Panc1 (cell line): ENCODE measurements around the gene TTC17. TPM values are rescaled to one million over a fixed set of nuclear protein-coding genes. Genes with fewer than 3 reads are reported as not detected.
"Not testable (repeated sequence)": the region's sequence is repeated elsewhere in the genome, so short reads cannot be mapped to it uniquely, and the experiment has no call there.

ENCODE experiments used
- ATAC-seq: fragments of 200-7000 bp; cut with Tn5 transposase; 2 replicates; pipeline ENCODE4 v1.9.1; 2020; ENCODE audit warnings: mild to moderate bottlenecking, moderate library complexity
- BruUV-seq: library from RNA; stranded (reverse); fragments of 400-500 nt; replicated peaks from 2 replicates; lab custom pipeline; 2021; lab: Mats Ljungman, UMichigan
- CTCF ChIA-PET: fragments of 300-600 bp; sonication (Branson Sonifier 250); formaldehyde crosslinking; loops from one replicate; lab custom pipeline; 2022; ENCODE audit warnings: antibody characterized with exemption; lab: Charles Lee
- POLR2A ChIA-PET: fragments of 300-600 bp; sonication (Branson Sonifier 250); formaldehyde crosslinking; loops from one replicate; lab custom pipeline; 2022; ENCODE audit warnings: antibody characterized with exemption; lab: Charles Lee
- DNase-seq: peaks from one replicate; pipeline ENCODE4 v3.0.0-alpha.2; 2010; ENCODE audit warnings: low read depth, low spot score
- H3K27ac ChIP-seq: 2 replicates; pipeline ENCODE4 v1.5.1; 2011; ENCODE audit warnings: mild to moderate bottlenecking, low read length, inconsistent platforms
- H3K27me3 ChIP-seq: fragments of 200-500 bp; sonication (Bioruptor generic); 2 replicates; pipeline ENCODE4 v1.6.0; 2014; ENCODE audit warnings: low read length, inconsistent platforms; ENCODE audit not compliant: control insufficient read depth, insufficient read depth
- H3K36me3 ChIP-seq: fragments of 200-500 bp; sonication (Bioruptor generic); 2 replicates; pipeline ENCODE4 v1.5.1; 2014; ENCODE audit warnings: inconsistent platforms, mild to moderate bottlenecking, low read length, moderate library complexity; ENCODE audit not compliant: control insufficient read depth, insufficient read depth
- H3K4me1 ChIP-seq: 2 replicates; pipeline ENCODE4 v1.5.1; 2011; ENCODE audit warnings: inconsistent platforms, mild to moderate bottlenecking, low read length, moderate library complexity; ENCODE audit not compliant: control insufficient read depth, insufficient read depth
- H3K4me3 ChIP-seq, 2 experiments: 2 replicates each; pipeline ENCODE4 v1.5.1; 2011 to 2012; ENCODE audit warnings: low read depth in 2 of 2, low read length in 2 of 2, mild to moderate bottlenecking in 2 of 2, inconsistent platforms in 1 of 2, moderate library complexity in 1 of 2
- H3K9me3 ChIP-seq: fragments of 200-500 bp; sonication (Bioruptor generic); 2 replicates; pipeline ENCODE4 v1.5.1; 2014; ENCODE audit warnings: low read depth, mild to moderate bottlenecking, inconsistent platforms, low read length, moderate library complexity; ENCODE audit not compliant: control insufficient read depth, insufficient read depth
- POLR2AphosphoS5 ChIP-seq: IDR thresholded peaks from 2 replicates; pipeline ENCODE4 v1.6.1; 2012; ENCODE audit warnings: mild to moderate bottlenecking, low read depth, low read length, moderate library complexity
- SIN3A ChIP-seq: IDR thresholded peaks from 2 replicates; pipeline ENCODE4 v1.6.1; 2012; ENCODE audit warnings: low read depth, mild to moderate bottlenecking, low read length, moderate library complexity, borderline replicate concordance; ENCODE audit not compliant: insufficient read depth
- TCF7L2 ChIP-seq: IDR thresholded peaks from 2 replicates; pipeline ENCODE4 v1.6.1; 2011; ENCODE audit warnings: mild to moderate bottlenecking, low read depth, low read length, inconsistent platforms
- in situ Hi-C: cut with HindIII; loops from 2 replicates; pipeline ENCODE4 v1.10.0; 2016; ENCODE audit warnings: low sequenced_read_pairs, low pct_unique_long_range_greater_than_20kb
- intact Hi-C: fragments of 100-400 bp; cut with micrococcal nuclease; formaldehyde crosslinking; loops from one replicate; pipeline ENCODE4 v1.10.0; 2022; ENCODE audit not compliant: unreplicated experiment
- total RNA-seq: library from RNA; stranded (reverse); gene quantifications from one replicate; pipeline ENCODE4 v1.2.1, GENCODE V29; 2021; ENCODE audit not compliant: unreplicated experiment
- TF ChIP-seq, protein P1 (sequence below), 2 experiments: IDR thresholded peaks; 2 replicates each; pipeline ENCODE4 v1.6.1; 2011 to 2012; ENCODE audit warnings: low read depth in 2 of 2, control low read depth in 1 of 2, low read length in 1 of 2, mild to moderate bottlenecking in 1 of 2, moderate library complexity in 1 of 2; ENCODE audit not compliant: insufficient read depth in 1 of 2
- TF ChIP-seq, protein P2 (sequence below): fragments of 450-650 bp; IDR thresholded peaks from 2 replicates; pipeline ENCODE4 v1.5.1; 2017; ENCODE audit warnings: mild to moderate bottlenecking

Gene TTC17
- total RNA-seq, 1 experiment from 2014 or later = 54.2 TPM

DNA sequence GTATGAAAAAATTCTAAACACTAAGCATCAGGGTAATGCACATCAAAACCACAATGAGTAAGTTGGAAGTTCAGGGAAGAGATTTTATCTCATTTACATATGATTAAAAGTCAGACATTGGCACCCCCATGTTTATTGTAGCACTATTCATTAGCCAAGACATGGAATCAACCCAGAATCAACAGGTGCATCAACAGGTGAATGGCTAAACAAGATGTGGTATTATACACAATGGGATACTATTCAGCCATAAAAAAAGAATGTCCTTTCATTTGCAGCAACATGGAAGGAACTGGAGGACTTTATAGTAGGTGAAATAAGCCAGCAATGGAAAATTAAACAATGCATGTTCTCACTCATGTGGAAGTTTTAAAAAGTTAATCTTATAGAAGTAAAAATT, 17.6 kb upstream of the TTC17 start:
- ChIA-PET POLR2A (no interaction called here), CTCF (no interaction called here)
- H3K4me3 ChIP-seq = no peak overlapping the region
- H3K27ac ChIP-seq = no peak overlapping the region
- no peaks in the 10 kb centered on the region for H3K4me1 ChIP-seq
- TF ChIP-seq, protein P1, sequence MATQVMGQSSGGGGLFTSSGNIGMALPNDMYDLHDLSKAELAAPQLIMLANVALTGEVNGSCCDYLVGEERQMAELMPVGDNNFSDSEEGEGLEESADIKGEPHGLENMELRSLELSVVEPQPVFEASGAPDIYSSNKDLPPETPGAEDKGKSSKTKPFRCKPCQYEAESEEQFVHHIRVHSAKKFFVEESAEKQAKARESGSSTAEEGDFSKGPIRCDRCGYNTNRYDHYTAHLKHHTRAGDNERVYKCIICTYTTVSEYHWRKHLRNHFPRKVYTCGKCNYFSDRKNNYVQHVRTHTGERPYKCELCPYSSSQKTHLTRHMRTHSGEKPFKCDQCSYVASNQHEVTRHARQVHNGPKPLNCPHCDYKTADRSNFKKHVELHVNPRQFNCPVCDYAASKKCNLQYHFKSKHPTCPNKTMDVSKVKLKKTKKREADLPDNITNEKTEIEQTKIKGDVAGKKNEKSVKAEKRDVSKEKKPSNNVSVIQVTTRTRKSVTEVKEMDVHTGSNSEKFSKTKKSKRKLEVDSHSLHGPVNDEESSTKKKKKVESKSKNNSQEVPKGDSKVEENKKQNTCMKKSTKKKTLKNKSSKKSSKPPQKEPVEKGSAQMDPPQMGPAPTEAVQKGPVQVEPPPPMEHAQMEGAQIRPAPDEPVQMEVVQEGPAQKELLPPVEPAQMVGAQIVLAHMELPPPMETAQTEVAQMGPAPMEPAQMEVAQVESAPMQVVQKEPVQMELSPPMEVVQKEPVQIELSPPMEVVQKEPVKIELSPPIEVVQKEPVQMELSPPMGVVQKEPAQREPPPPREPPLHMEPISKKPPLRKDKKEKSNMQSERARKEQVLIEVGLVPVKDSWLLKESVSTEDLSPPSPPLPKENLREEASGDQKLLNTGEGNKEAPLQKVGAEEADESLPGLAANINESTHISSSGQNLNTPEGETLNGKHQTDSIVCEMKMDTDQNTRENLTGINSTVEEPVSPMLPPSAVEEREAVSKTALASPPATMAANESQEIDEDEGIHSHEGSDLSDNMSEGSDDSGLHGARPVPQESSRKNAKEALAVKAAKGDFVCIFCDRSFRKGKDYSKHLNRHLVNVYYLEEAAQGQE (IDR thresholded peaks at IDR 0.05; ENCODE audit: insufficient read depth in 1 of 2, low read depth in 2 of 2, low read length in 1 of 2) = no peak
- TF ChIP-seq, protein P2, sequence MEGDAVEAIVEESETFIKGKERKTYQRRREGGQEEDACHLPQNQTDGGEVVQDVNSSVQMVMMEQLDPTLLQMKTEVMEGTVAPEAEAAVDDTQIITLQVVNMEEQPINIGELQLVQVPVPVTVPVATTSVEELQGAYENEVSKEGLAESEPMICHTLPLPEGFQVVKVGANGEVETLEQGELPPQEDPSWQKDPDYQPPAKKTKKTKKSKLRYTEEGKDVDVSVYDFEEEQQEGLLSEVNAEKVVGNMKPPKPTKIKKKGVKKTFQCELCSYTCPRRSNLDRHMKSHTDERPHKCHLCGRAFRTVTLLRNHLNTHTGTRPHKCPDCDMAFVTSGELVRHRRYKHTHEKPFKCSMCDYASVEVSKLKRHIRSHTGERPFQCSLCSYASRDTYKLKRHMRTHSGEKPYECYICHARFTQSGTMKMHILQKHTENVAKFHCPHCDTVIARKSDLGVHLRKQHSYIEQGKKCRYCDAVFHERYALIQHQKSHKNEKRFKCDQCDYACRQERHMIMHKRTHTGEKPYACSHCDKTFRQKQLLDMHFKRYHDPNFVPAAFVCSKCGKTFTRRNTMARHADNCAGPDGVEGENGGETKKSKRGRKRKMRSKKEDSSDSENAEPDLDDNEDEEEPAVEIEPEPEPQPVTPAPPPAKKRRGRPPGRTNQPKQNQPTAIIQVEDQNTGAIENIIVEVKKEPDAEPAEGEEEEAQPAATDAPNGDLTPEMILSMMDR = no peak
- TF ChIP-seq TCF7L2 = no peak
- no peak for TF ChIP-seq POLR2AphosphoS5
- no peak for TF ChIP-seq SIN3A
- no peaks in the 10 kb centered on the region for H3K9me3 ChIP-seq
- peaks cover 23% of the 10 kb centered on the region for H3K36me3 ChIP-seq
- ATAC-seq (no peak), DNase-seq (no peak)
- no peaks in the 10 kb centered on the region for H3K27me3 ChIP-seq
- intact Hi-C loops (no loop called here), in situ Hi-C loops (no loop called here)
- BruUV-seq = no TSS peak

DNA sequence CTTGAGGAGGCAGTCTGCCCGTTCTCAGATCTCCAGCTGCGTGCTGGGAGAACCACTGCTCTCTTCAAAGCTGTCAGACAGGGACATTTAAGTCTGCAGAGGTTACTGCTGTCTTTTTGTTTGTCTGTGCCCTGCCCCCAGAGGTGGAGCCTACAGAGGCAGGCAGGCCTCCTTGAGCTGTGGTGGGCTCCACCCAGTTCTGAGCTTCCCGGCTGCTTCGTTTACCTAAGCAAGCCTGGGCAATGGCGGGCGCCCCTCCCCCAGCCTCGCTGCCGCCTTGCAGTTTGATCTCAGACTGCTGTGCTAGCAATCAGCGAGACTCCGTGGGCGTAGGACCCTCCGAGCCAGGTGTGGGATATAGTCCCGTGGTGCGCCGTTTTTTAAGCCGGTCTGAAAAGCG, 7.3 kb upstream of the TTC17 start:
- H3K4me1 ChIP-seq, H3K4me3 ChIP-seq, H3K27ac ChIP-seq, POLR2A ChIA-PET, H3K36me3 ChIP-seq, BruUV-seq, ATAC-seq, H3K9me3 ChIP-seq, in situ Hi-C loops, CTCF ChIA-PET, DNase-seq, intact Hi-C loops, H3K27me3 ChIP-seq: not testable (repeated sequence)

DNA sequence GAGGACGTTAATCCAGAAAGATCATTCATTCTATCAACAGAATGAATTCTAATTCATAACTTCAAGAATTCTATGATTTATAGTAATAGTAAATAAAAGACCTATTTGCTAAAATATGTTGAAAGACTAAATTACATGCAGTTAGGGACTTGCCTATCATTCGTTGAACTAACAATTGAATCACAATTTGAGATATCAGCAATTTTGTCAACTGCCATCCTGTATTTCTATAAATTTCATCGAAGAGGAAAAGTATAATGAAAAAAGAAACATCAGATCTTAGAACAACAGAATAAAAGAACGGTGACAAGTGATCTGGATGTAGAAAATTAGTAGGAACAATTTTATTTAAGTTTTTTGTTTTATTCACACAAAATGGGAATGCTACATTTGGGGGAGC, 4.4 kb upstream of the TTC17 start:
- intact Hi-C loops = no loop called here
- no peak for ATAC-seq
- ChIA-PET CTCF (no interaction called here), POLR2A (no interaction called here)
- DNase-seq = no peak
- Histone ChIP-seq H3K4me1 (peaks cover 7% of the 10 kb centered on the region), H3K4me3 (no peak overlapping the region), H3K27me3 (no peaks in the 10 kb centered on the region), H3K36me3 (no peaks in the 10 kb centered on the region; the same call in 1 of the 2 replicates), H3K9me3 (no peaks in the 10 kb centered on the region), H3K27ac (no peak overlapping the region)
- BruUV-seq = no TSS peak
- in situ Hi-C loops = no loop called here
- TF ChIP-seq, protein P2 = no peak
- TF ChIP-seq TCF7L2 (no peak), SIN3A (no peak), POLR2AphosphoS5 (no peak)
- TF ChIP-seq, protein P1 (IDR thresholded peaks at IDR 0.05; ENCODE audit: insufficient read depth in 1 of 2, low read depth in 2 of 2, low read length in 1 of 2) = no peak
